ENCODE measurements around the gene MFSD11.
"Not testable (repeated sequence)": the region's sequence is repeated elsewhere in the genome, so short reads cannot be mapped to it uniquely, and the experiment has no call there.

MFSD11 gene

GRCh38 chr17:76748657-76749056, 10.7 kb downstream of the MFSD11 start:
- no peak for DNase-seq (ENCODE audit: low spot score)

- no peak for DNase-seq (ENCODE audit: low spot score)
Measured at GRCh38 chr17:76751416-76751993, 13.6 kb downstream of the MFSD11 start.

- DNase-seq (ENCODE audit: low spot score): no peak
Measured at GRCh38 chr17:76752006-76752405, 14.1 kb downstream of the MFSD11 start.

- DNase-seq (ENCODE audit: low spot score): no peak
Measured at GRCh38 chr17:76753061-76753961, 15.4 kb downstream of the MFSD11 start.

- no peak for DNase-seq (ENCODE audit: low spot score)
Measured at GRCh38 chr17:76755285-76755684, 17.4 kb downstream of the MFSD11 start.

- no peak for DNase-seq (ENCODE audit: low spot score)
Measured at GRCh38 chr17:76757256-76757655, 19.3 kb downstream of the MFSD11 start.

GRCh38 chr17:76758570-76758969, 20.7 kb downstream of the MFSD11 start:
- DNase-seq (ENCODE audit: low spot score): no peak

- DNase-seq (ENCODE audit: low spot score): peak; percentile 86
Measured at GRCh38 chr17:76772842-76773525, 35.1 kb downstream of the MFSD11 start.

- DNase-seq (ENCODE audit: low spot score): no peak
Measured at GRCh38 chr17:76775021-76775600, 37.2 kb downstream of the MFSD11 start.

- no peak for DNase-seq (ENCODE audit: low spot score)
Measured at GRCh38 chr17:76781056-76781982, 43.4 kb downstream of the MFSD11 start.

- DNase-seq (ENCODE audit: low spot score): no peak
Measured at GRCh38 chr17:76783146-76783545, 45.2 kb downstream of the MFSD11 start.

GRCh38 chr17:76784926-76785325, 47.0 kb downstream of the MFSD11 start:
- DNase-seq (ENCODE audit: low spot score): no peak

GRCh38 chr17:76787866-76788265, 49.9 kb downstream of the MFSD11 start:
- DNase-seq (ENCODE audit: low spot score): not testable (repeated sequence)

- DNase-seq (ENCODE audit: low spot score): no peak
Measured at GRCh38 chr17:76789235-76789788, 51.4 kb downstream of the MFSD11 start.

GRCh38 chr17:76791053-76791980, 53.4 kb downstream of the MFSD11 start:
- DNase-seq (ENCODE audit: low spot score): peak; percentile 72

GRCh38 chr17:76792348-76792747, 54.4 kb downstream of the MFSD11 start:
- DNase-seq (ENCODE audit: low spot score): no peak

GRCh38 chr17:76793775-76794174, 55.9 kb downstream of the MFSD11 start:
- peak; percentile 49 for DNase-seq (ENCODE audit: low spot score)

GRCh38 chr17:76796081-76796480, 58.2 kb downstream of the MFSD11 start:
- DNase-seq (ENCODE audit: low spot score): no peak

GRCh38 chr17:76797241-76797840, 59.4 kb downstream of the MFSD11 start:
- no peak for DNase-seq (ENCODE audit: low spot score)

GRCh38 chr17:76801706-76802105, 63.8 kb downstream of the MFSD11 start:
- no peak for DNase-seq (ENCODE audit: low spot score)

All from AG08395 (cell line).